GM18858 (cell line): ENCODE results near the gene OR5K2.

ENCODE experiments used
- ATAC-seq: cut with Tn5 transposase; IDR thresholded peaks from one replicate; pipeline ENCODE4 v1.9.1; 2021; ENCODE audit not compliant: unreplicated experiment

The OR5K2 gene

DNA sequence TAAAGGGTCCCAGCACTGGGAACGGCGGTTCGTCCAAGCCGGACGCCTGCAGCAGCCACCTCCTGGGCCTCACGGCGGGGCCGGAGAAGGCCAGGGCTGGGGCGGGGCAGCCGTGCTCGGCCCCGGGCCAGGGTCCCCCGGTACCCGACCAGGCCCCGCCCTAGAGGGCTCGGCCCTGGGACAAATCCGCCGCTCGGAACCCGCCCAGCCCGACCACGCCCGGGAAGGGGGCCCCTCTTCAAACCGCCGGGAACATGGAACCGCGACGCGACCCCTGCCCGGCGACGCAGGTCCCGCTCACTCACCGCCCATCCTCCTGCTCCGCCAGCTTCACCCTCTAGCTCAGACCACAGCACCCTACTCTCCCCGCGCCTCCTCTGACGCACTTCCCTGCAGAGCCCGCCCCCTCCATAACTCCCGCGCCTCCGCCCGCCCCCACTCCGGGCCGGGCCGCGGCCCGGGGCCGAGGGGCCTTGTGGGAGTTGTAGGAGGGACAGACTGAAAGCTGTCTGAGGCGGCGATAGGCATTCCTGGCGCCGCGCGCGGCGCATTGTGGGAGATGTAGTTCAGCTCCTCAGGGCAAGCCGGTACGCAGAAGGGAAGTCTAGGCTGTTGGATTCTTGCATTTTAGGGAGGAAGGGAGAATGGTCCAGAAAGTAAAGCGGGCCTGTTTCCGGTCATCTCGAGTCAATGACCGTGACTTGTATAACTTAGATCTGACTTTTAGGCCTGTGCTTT lies 25.2 kb downstream of the OR5K2 start, which contains the start of gene CLDND1:
Gene CLDND1 (minus strand): TSS at position 359 of the 738 bp plus-strand sequence. CDS start 1,478 bp downstream, outside the sequence.
- peak; percentile 70 for ATAC-seq

DNA sequence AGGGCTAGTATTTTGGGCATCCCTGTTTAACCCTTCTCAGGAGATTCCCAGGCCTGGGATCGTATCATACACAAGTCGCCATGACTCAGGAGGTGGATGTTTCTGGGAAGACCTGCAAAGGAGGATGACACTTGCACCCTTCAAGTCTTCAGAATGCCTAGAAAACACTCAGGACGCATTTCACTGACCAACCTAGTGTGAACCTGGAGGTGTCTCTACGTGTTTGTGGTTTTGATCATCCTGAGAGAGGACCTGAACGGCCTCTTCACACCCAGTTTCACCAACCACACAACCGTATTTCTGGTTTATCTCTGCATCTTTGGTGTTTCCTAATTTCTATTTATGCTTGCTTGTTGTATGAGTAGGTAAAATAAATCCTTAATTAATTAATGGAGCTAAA lies 28.0 kb downstream of the OR5K2 start:
- no peak for ATAC-seq

GRCh38 chr3:98528474-98529346 lies 31.2 kb downstream of the OR5K2 start:
- no peak for ATAC-seq

GRCh38 chr3:98529856-98530459 lies 32.5 kb downstream of the OR5K2 start:
- no peak for ATAC-seq

DNA sequence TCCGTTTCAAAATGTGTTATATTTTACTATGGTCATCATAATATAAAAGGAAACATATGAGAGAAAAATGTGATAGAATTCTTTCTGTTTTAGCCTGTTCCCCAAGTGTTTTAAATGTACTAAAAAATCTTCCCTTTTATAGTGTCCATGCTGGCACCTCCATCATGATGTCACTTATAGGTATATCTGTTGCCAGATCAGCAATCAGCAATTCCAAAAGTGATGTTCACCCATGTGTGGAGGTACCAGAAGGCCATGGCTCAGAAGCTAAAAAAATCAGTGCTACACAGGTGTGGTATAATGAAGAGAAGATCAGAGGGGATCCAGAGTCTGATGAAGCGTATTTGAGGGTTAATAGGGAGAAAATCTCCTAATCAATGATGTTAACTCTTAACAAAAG lies 33.2 kb downstream of the OR5K2 start:
- no peak for ATAC-seq

- ATAC-seq: peak; percentile 22
Measured at GRCh38 chr3:98531622-98532274, 34.3 kb downstream of the OR5K2 start, which contains the start of gene GPR15. Gene GPR15, plus strand, starts transcription at chr3:98531978. Its CDS starts 56 bp downstream, at chr3:98532034.

DNA sequence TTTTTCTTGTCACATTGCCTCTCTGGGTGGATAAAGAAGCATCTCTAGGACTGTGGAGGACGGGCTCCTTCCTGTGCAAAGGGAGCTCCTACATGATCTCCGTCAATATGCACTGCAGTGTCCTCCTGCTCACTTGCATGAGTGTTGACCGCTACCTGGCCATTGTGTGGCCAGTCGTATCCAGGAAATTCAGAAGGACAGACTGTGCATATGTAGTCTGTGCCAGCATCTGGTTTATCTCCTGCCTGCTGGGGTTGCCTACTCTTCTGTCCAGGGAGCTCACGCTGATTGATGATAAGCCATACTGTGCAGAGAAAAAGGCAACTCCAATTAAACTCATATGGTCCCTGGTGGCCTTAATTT lies 34.8 kb downstream of the OR5K2 start:
- no peak for ATAC-seq

- ATAC-seq: no peak
Measured at GRCh38 chr3:98532709-98533571, 35.5 kb downstream of the OR5K2 start.

DNA sequence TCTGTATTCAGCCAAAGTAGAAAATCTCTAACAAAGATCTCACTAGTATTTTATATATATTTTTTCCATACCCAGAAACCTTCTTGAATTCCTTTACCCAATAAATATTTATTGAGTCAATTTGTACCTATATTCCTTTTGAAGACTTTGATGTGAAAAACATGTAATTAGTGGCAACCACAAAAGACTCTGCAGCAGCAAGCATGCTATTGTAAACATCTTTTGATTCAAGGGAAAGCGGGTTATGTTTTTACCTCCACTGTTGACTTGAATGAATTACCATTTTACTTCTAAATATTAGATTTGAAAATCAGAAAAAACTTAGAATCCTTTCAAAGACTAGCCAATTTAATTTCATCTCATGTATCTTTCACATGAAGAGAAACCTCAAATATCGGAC lies 36.7 kb downstream of the OR5K2 start:
- ATAC-seq: no peak

DNA sequence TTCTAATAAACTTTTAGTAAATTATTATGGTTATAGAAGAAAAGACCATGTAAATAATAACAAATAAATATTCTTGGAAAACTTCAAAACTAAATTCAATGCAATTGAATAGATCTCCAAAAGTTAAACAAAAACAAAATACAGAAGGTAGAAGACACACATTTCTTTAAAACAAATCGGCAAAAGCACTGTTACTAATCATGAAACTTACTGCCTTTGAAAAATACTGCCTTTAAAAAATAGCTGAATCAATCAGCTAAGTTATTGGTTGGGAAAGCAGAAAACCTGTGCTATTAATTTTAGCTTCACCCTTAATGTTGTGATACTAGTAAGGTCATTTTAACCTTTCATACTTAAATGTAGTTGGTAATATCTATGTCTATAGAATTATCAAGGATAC lies 37.3 kb downstream of the OR5K2 start:
- ATAC-seq: no peak

DNA sequence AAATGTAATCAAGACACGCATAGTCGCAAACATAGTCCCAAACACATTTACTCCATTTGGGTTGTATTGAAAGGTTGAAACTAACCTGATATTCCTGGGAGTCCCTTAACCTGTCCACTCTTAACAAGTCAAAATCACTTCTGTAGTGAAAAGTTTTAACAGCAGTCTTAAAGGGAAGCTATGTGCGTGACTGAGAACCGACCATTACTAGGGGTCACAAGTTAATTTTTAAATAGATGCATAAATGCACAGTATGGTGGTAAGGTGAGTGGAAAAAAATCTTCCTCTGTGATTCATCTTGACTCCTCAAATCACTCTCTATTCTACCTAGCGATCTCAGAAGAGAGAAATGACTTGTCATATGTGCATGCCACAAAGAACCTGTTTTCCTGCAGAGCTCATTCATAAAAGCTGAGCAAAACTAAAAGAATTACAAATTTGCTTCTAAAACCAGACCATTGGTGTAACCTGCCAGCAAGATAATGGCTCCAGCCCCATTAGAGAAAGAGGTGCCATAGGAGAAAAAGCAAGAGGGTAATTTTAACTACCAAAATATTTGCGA lies 39.1 kb downstream of the OR5K2 start:
- peak; percentile 69 for ATAC-seq

DNA sequence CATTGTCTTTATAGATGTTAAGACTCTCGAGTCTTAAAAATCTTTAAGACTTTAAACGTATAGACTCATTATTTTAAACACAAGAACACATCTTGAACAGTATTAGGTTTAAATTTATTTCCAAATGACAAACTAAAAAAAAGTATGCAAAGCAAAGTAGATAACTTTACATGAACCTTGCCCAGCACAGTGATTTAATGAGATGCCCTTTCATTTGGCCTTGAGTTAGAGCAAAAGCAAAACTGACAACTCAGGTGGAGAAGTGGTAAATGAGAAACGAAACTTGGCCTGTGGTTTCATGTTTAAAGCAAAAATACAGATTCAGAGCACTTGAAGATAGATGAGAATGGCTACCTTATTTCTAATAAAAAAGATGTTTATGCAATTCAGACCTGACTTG lies 42.9 kb downstream of the OR5K2 start:
- ATAC-seq: peak; percentile 36

DNA sequence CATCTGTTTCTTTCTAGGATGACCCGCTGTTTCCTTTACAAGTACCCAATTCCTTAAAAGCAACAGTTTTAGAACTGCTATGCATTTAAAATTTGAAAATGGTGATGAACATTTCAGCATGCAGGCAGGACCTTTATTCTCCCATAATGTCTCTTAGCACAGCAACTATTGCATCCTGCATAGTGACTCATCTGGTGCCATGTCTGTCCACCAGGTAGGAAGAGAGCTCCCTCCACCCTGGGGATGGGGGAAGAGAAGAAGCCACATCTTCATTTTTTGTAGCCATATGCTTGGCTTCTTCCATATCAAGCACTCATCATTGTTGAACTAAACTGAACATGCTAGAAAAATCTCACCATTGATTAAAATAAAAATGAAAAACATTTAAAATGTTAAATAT lies 44.2 kb downstream of the OR5K2 start:
- no peak for ATAC-seq

- no peak for ATAC-seq
Measured at GRCh38 chr3:98542623-98543022, 45.1 kb downstream of the OR5K2 start.

GRCh38 chr3:98545940-98546339 lies 48.5 kb downstream of the OR5K2 start:
- ATAC-seq: peak; percentile 42
